Adrenal gland (tissue), 12 donors: ENCODE measurements around the gene GRIN2D. TPM values are rescaled to one million over a fixed set of nuclear protein-coding genes. Genes with fewer than 3 reads are reported as not detected.

ENCODE experiments used
- DNase-seq, 7 donors: peaks; one replicate each; pipeline ENCODE4 v3.0.0-alpha.2; 2019 to 2020
- H3K27ac ChIP-seq, 5 donors: fragments of 200-600 bp; sonication (generic) in 4 of 5; 1 replicate in 3 of 5; 2 replicates in 2 of 5; pipeline versions ENCODE4 v1.5.1 to v1.8.0; 2016 to 2020; ENCODE audit warnings: mild to moderate bottlenecking in 1 of 5
- H3K27me3 ChIP-seq: fragments of 200-600 bp; 2 replicates; pipeline ENCODE4 v1.8.0; 2021
- H3K36me3 ChIP-seq, 2 donors: fragments of 200-600 bp; replicated peaks in 1 of 2; 1 replicate in 1 of 2; 2 replicates in 1 of 2; pipeline versions ENCODE4 v1.5.1 to v1.8.0; 2018 to 2022
- H3K4me1 ChIP-seq, 2 donors: fragments of 200-600 bp; replicated peaks in 1 of 2; 1 replicate in 1 of 2; 2 replicates in 1 of 2; pipeline versions ENCODE4 v1.5.1 to v1.8.0; 2018 to 2021
- H3K4me3 ChIP-seq, 4 donors: fragments of 200-600 bp; sonication (generic) in 3 of 4; one replicate each; pipeline ENCODE4 v1.5.1; 2016 to 2018
- H3K9me3 ChIP-seq, 3 donors: fragments of 200-600 bp; sonication (generic) in 1 of 3; replicated peaks in 1 of 3; 1 replicate in 2 of 3; 2 replicates in 1 of 3; pipeline versions ENCODE4 v1.5.1 to v1.8.0; 2016 to 2021
- CTCF ChIP-seq, 6 experiments: fragments of 450-650 bp in 4 of 6; fragments of 200-600 bp in 2 of 6; sonication (generic) in 1 of 6; IDR thresholded peaks; 1 replicate in 5 of 6; 2 replicates in 1 of 6; pipeline versions ENCODE4 v1.5.1 to v1.8.0; 2016 to 2021; ENCODE audit warnings: antibody characterized with exemption in 6 of 6, mild to moderate bottlenecking in 2 of 6, moderate library complexity in 1 of 6
- POLR2A ChIP-seq, 2 donors: fragments of 450-650 bp; IDR thresholded peaks; one replicate each; pipeline ENCODE4 v1.6.1; 2017; ENCODE audit warnings: antibody characterized with exemption in 2 of 2, mild to moderate bottlenecking in 2 of 2, moderate library complexity in 1 of 2
- WGBS, 4 donors: extraction: QIAGEN DNeasy Blood & Tissue Kit in 2 of 4; methylation state at CpG; one replicate each; pipeline versions ENCODE4 v1.1.5 to v1.1.7; 2013 to 2017; 5-methylcytosine and 5-hydroxymethylcytosine counted together
- intact Hi-C, 2 donors: fragments of 100-400 bp; cut with DNase I; formaldehyde crosslinking; loops; one replicate each; pipeline versions ENCODE4 v1.14.1 to v1.15.0; 2022 to 2023
- polyA plus RNA-seq, 3 donors: library from polyadenylated mRNA; stranded (reverse); fragments of 200-250 nt in 2 of 3; fragments of 350-450 nt in 1 of 3; fragmentation: Illumina TruSeq in 1 of 3; extraction: RNeasy Lipid Tissue Mini Kit (QIAGEN cat#74804) in 1 of 3; gene quantifications; one replicate each; pipeline ENCODE4 v1.2.3, GENCODE V29; 2013 to 2014
- total RNA-seq, 9 donors: library from RNA; depleted of rRNA in 4 of 9; stranded (reverse); fragments of >200 nt in 4 of 9; fragments of 120-200 nt in 1 of 9; fragmentation: NEBNext Ultra II Directional in 1 of 9; extraction: Animal tissue kit (Norgen Biotek cat#: 25700) in 1 of 9; gene quantifications; one replicate each; pipeline versions ENCODE4 v1.1.0 to v1.2.4, GENCODE V29; 2013 to 2023
- donor health status: healthy with polysubstance abuse.
- donor health status: Bipolar disorder and iron deficiency.
- donor health status: DM: yes; HTN: yes; CAD: no.
- donor health status: DM: no; HTN: no; CAD: no.
- donor health status: DM: no; HTN: no; CAD: no.
- donor health status: DM: yes; HTN: yes; CAD: no.

GRIN2D gene
- total and polyA plus RNA-seq, 12 donors = 0.11 to 1.8 (median 0.61) TPM

- Histone ChIP-seq H3K4me3 (peak overlapping the region in 1 of 4 donors; percentile 3), H3K9me3 (no peaks in the 10 kb centered on the region), H3K36me3 (no peaks in the 10 kb centered on the region), H3K27me3 (peaks cover 20% of the 10 kb centered on the region), H3K27ac (peak overlapping the region in 2 of 5 donors; percentile 23 to 33), H3K4me1 (peaks cover 0 to 6% of the 10 kb centered on the region in 2 donors)
- TF ChIP-seq POLR2A (IDR thresholded peaks at IDR 0.05) (no peak), CTCF (IDR thresholded peaks at IDR 0.05) (no peak)
- 43 to 53% (median 49%) methylated on average over 11 to 14 of the region's 14 CpGs for WGBS, 4 donors
- DNase-seq = peak in 5 of 7 donors; percentile 34 to 67 (median 59)
- intact Hi-C loops = no loop called here
Observed at GRCh38 chr19:48400018-48400742, 6.7 kb downstream of the GRIN2D start.

- DNase-seq = no peak
- H3K27ac ChIP-seq = no peak overlapping the region
- no peak overlapping the region for H3K4me3 ChIP-seq
- intact Hi-C loops = no loop called here
- peaks cover 0 to 6% of the 10 kb centered on the region in 2 donors for H3K4me1 ChIP-seq
- H3K27me3 ChIP-seq = peaks cover 10% of the 10 kb centered on the region
- WGBS, 4 donors = 75 to 84% (median 79%) methylated on average over 5 of the region's 5 CpGs
- TF ChIP-seq POLR2A (IDR thresholded peaks at IDR 0.05) (no peak), CTCF (IDR thresholded peaks at IDR 0.05) (no peak)
- H3K9me3 ChIP-seq = no peaks in the 10 kb centered on the region
- no peaks in the 10 kb centered on the region for H3K36me3 ChIP-seq
Observed at GRCh38 chr19:48401287-48401686, 7.8 kb downstream of the GRIN2D start.

GRCh38 chr19:48403606-48404005 is 10.1 kb downstream of the GRIN2D start:
- 32 to 52% (median 41%) methylated on average over 3 of the region's 3 CpGs for WGBS, 4 donors
- DNase-seq = peak in 4 of 7 donors; percentile 51 to 79 (median 62)
- intact Hi-C loops = no loop called here

More at GRCh38 chr19:48403606-48404005, 10.1 kb downstream of the GRIN2D start:
- Histone ChIP-seq H3K4me1 (no peaks in the 10 kb centered on the region), H3K27ac (no peak overlapping the region), H3K4me3 (no peak overlapping the region), H3K9me3 (no peaks in the 10 kb centered on the region), H3K36me3 (no peaks in the 10 kb centered on the region), H3K27me3 (no peaks in the 10 kb centered on the region)
- TF ChIP-seq CTCF (IDR thresholded peaks at IDR 0.05) (no peak), POLR2A (IDR thresholded peaks at IDR 0.05) (no peak)
